H1 (cell line): ENCODE measurements around the gene UBB. TPM values are rescaled to one million over a fixed set of nuclear protein-coding genes. Genes with fewer than 3 reads are reported as not detected.

ENCODE experiments used
- CTCF ChIA-PET: fragments of 300-600 bp; sonication (Branson Sonifier 250); formaldehyde crosslinking; loops from one replicate; lab custom pipeline; 2021; ENCODE audit not compliant: partially characterized antibody; lab: Charles Lee
- POLR2A ChIA-PET: fragments of 300-600 bp; sonication (Branson Sonifier 250); formaldehyde crosslinking; loops from one replicate; lab custom pipeline; 2021; ENCODE audit warnings: inconsistent platforms; ENCODE audit not compliant: partially characterized antibody; lab: Charles Lee
- DNase-seq, 2 experiments: peaks; one replicate each; pipeline versions ENCODE4 v3.0.0 to v3.0.0-alpha.2; 2010 to 2022; ENCODE audit warnings: low spot score in 2 of 2, low read depth in 1 of 2, mixed read lengths in 1 of 2
- FAIRE-seq: peaks from 2 replicates; lab custom pipeline; 2011; peaks lifted over from hg19 to GRCh38; lab: Jason Lieb, UNC
- H2AFZ ChIP-seq: 2 replicates; pipeline ENCODE4 v1.8.1; 2012; ENCODE audit warnings: low read length, inconsistent platforms
- H2AK5ac ChIP-seq: 2 replicates; pipeline ENCODE4 v1.6.1; 2013; ENCODE audit warnings: low read depth, low read length
- H2BK120ac ChIP-seq: replicated peaks from 2 replicates; pipeline ENCODE3; 2013; ENCODE audit warnings: low read depth, low read length, inconsistent platforms
- H2BK12ac ChIP-seq: 2 replicates; pipeline ENCODE4 v1.6.1; 2013; ENCODE audit warnings: low read depth, low read length
- H2BK15ac ChIP-seq: 2 replicates; pipeline ENCODE4 v1.6.1; 2013; ENCODE audit warnings: low read length
- H2BK20ac ChIP-seq: 2 replicates; pipeline ENCODE4 v1.6.1; 2013; ENCODE audit warnings: low read length
- H2BK5ac ChIP-seq: 2 replicates; pipeline ENCODE4 v1.6.1; 2013; ENCODE audit warnings: low read depth, low read length
- H3K14ac ChIP-seq: 2 replicates; pipeline ENCODE4 v1.6.1; 2013; ENCODE audit warnings: inconsistent platforms; ENCODE audit not compliant: insufficient read length
- H3K18ac ChIP-seq: 2 replicates; pipeline ENCODE4 v1.6.1; 2013; ENCODE audit warnings: low read length; ENCODE audit errors: extremely low read depth
- H3K23ac ChIP-seq: 2 replicates; pipeline ENCODE4 v1.6.1; 2013; ENCODE audit warnings: inconsistent platforms; ENCODE audit not compliant: insufficient read length
- H3K23me2 ChIP-seq: 2 replicates; pipeline ENCODE4 v1.6.1; 2013; ENCODE audit warnings: low read depth, low read length
- H3K27ac ChIP-seq: 2 replicates; pipeline ENCODE4 v1.6.1; 2011; ENCODE audit warnings: low read depth, low read length, inconsistent platforms
- H3K27me3 ChIP-seq, 4 experiments: replicated peaks in 1 of 4; 1 replicate in 1 of 4; 2 replicates in 3 of 4; pipeline versions ENCODE4 v1.6.1 to v1.8.1; 2011 to 2013; ENCODE audit warnings: low read length in 3 of 4, mild to moderate bottlenecking in 3 of 4, inconsistent platforms in 2 of 4, mixed read lengths in 2 of 4, moderate library complexity in 1 of 4; ENCODE audit not compliant: control insufficient read depth in 3 of 4, insufficient read depth in 3 of 4; ENCODE audit errors: extremely low read depth in 1 of 4
- H3K36me3 ChIP-seq, 4 experiments: 2 replicates each; pipeline versions ENCODE4 v1.6.1 to v1.8.1; 2011 to 2013; ENCODE audit warnings: mild to moderate bottlenecking in 4 of 4, low read length in 3 of 4, moderate library complexity in 2 of 4, control low read depth in 1 of 4, inconsistent platforms in 1 of 4; ENCODE audit not compliant: insufficient read depth in 4 of 4, control insufficient read depth in 2 of 4
- H3K4ac ChIP-seq: replicated peaks from 2 replicates; pipeline ENCODE3; 2013; ENCODE audit warnings: low read length, low read depth, mixed read lengths, inconsistent platforms; ENCODE audit not compliant: insufficient read length
- H3K4me1 ChIP-seq, 4 experiments: replicated peaks in 1 of 4; 1 replicate in 1 of 4; 2 replicates in 3 of 4; pipeline versions ENCODE4 v1.6.1 to v1.8.1; 2011 to 2013; ENCODE audit warnings: low read length in 3 of 4, inconsistent platforms in 2 of 4, mixed read lengths in 1 of 4; ENCODE audit not compliant: insufficient read depth in 4 of 4, control insufficient read depth in 3 of 4
- H3K4me2 ChIP-seq, 2 experiments: 2 replicates each; pipeline versions ENCODE4 v1.6.1 to v1.8.1; 2011 to 2013; ENCODE audit warnings: low read depth in 2 of 2, low read length in 2 of 2, control low read depth in 1 of 2, inconsistent platforms in 1 of 2, mild to moderate bottlenecking in 1 of 2; ENCODE audit not compliant: insufficient read depth in 1 of 2
- H3K4me3 ChIP-seq, 4 experiments: fragments of 200-600, 300-600 bp in 1 of 4; sonication (generic), shearing (Covaris generic), sonication (Bioruptor Twin) in 1 of 4; 2 replicates each; pipeline versions ENCODE4 v1.5.1 to v1.8.1; 2011 to 2016; ENCODE audit warnings: low read length in 4 of 4, low read depth in 3 of 4, control low read depth in 2 of 4, inconsistent platforms in 2 of 4, mild to moderate bottlenecking in 2 of 4, mixed read lengths in 1 of 4, moderate library complexity in 1 of 4; ENCODE audit not compliant: insufficient read depth in 2 of 4; ENCODE audit errors: extremely low read depth in 1 of 4
- H3K56ac ChIP-seq: replicated peaks from 2 replicates; pipeline ENCODE3; 2013; ENCODE audit warnings: low read depth, mild to moderate bottlenecking, mixed read lengths, low read length, inconsistent platforms; ENCODE audit not compliant: insufficient read length
- H3K79me1 ChIP-seq: 2 replicates; pipeline ENCODE4 v1.6.1; 2013; ENCODE audit warnings: low read depth, low read length, control low read depth
- H3K79me2 ChIP-seq, 2 experiments: 2 replicates each; pipeline versions ENCODE4 v1.6.1 to v1.8.1; 2012 to 2013; ENCODE audit warnings: low read length in 2 of 2, mild to moderate bottlenecking in 2 of 2, inconsistent platforms in 1 of 2; ENCODE audit not compliant: insufficient read depth in 2 of 2, control insufficient read depth in 1 of 2
- H3K9ac ChIP-seq, 4 experiments: replicated peaks in 1 of 4; 1 replicate in 1 of 4; 2 replicates in 3 of 4; pipeline versions ENCODE4 v1.6.1 to v1.8.1; 2011 to 2013; ENCODE audit warnings: low read depth in 3 of 4, low read length in 3 of 4, control low read depth in 2 of 4, mild to moderate bottlenecking in 2 of 4, moderate library complexity in 2 of 4, inconsistent platforms in 1 of 4; ENCODE audit errors: extremely low read depth in 1 of 4
- H3K9me3 ChIP-seq, 2 experiments: 2 replicates each; pipeline versions ENCODE4 v1.6.1 to v1.8.1; 2012 to 2013; ENCODE audit warnings: mild to moderate bottlenecking in 2 of 2, moderate library complexity in 2 of 2, control low read depth in 1 of 2, inconsistent platforms in 1 of 2, low read depth in 1 of 2, low read length in 1 of 2, mixed read lengths in 1 of 2; ENCODE audit not compliant: insufficient read depth in 2 of 2
- H4K20me1 ChIP-seq, 2 experiments: replicated peaks in 1 of 2; 2 replicates each; pipeline versions ENCODE3 to v1.8.1; 2011 to 2013; ENCODE audit warnings: inconsistent platforms in 2 of 2, low read length in 2 of 2, mild to moderate bottlenecking in 1 of 2; ENCODE audit not compliant: insufficient read depth in 2 of 2, control insufficient read depth in 1 of 2
- H4K5ac ChIP-seq: 2 replicates; pipeline ENCODE4 v1.6.1; 2013; ENCODE audit warnings: low read length, low read depth, mixed read lengths, inconsistent platforms; ENCODE audit not compliant: insufficient read length
- H4K8ac ChIP-seq: 2 replicates; pipeline ENCODE4 v1.8.0; 2013; ENCODE audit warnings: mild to moderate bottlenecking, moderate library complexity, low read length, inconsistent platforms; ENCODE audit not compliant: insufficient read depth; ENCODE audit errors: extremely low read depth
- H4K91ac ChIP-seq: replicated peaks from 2 replicates; pipeline ENCODE3; 2013; ENCODE audit warnings: low read length, mixed read lengths, inconsistent platforms; ENCODE audit not compliant: insufficient read length
- BRCA1 ChIP-seq: IDR thresholded peaks from 2 replicates; pipeline ENCODE4 v1.6.1; 2012; ENCODE audit warnings: low read depth, low read length, improper control_type of control experiment
- MAX ChIP-seq: IDR thresholded peaks from 2 replicates; pipeline ENCODE4 v1.6.1; 2012; ENCODE audit warnings: inconsistent platforms
- POU5F1 ChIP-seq: IDR thresholded peaks from 2 replicates; pipeline ENCODE4 v1.6.1; 2011; ENCODE audit warnings: low read depth, mild to moderate bottlenecking, low read length, moderate library complexity
- RXRA ChIP-seq: IDR thresholded peaks from 2 replicates; pipeline ENCODE4 v1.6.1; 2011; ENCODE audit warnings: low read depth, mild to moderate bottlenecking, low read length, moderate library complexity; ENCODE audit not compliant: insufficient read depth
- SAP30 ChIP-seq: fragments of 300-600 bp; sonication (generic); IDR thresholded peaks from 2 replicates; pipeline ENCODE4 v1.7.1; 2012; ENCODE audit warnings: low read length, moderate library complexity, mild to moderate bottlenecking, inconsistent platforms; ENCODE audit not compliant: insufficient read depth, insufficient replicate concordance
- SIRT6 ChIP-seq: IDR thresholded peaks from one replicate; pipeline ENCODE4 v1.7.1; 2012; ENCODE audit warnings: low read length, inconsistent platforms
- SUZ12 ChIP-seq: fragments of 200-600 bp; sonication (generic); IDR thresholded peaks from 2 replicates; pipeline ENCODE4 v1.6.1; 2012; ENCODE audit warnings: mild to moderate bottlenecking, inconsistent platforms, low read length, moderate library complexity, mixed read lengths
- TAF1 ChIP-seq: IDR thresholded peaks from 2 replicates; pipeline ENCODE4 v1.6.1; 2011; ENCODE audit warnings: mild to moderate bottlenecking, low read depth, low read length
- WGBS, 2 experiments: shearing (Covaris generic) in 1 of 2; methylation state at CpG; one replicate each; pipeline versions ENCODE4 v1.1.6 to v1.1.7; 2013 to 2015; ENCODE audit warnings: low lambda C conversion rate in 2 of 2, mixed read lengths in 2 of 2, inconsistent platforms in 1 of 2, low coverage in 1 of 2, missing lambda C conversion rate in 1 of 2; ENCODE audit not compliant: insufficient replicate concordance in 2 of 2, insufficient coverage in 1 of 2, insufficient read length in 1 of 2; ENCODE audit errors: extremely low coverage in 1 of 2, missing lambda C conversion rate in 1 of 2; 5-methylcytosine and 5-hydroxymethylcytosine counted together
- polyA plus RNA-seq, 7 experiments: library from polyadenylated mRNA; depleted of rRNA in 3 of 7; stranded (reverse) in 5 of 7; unstranded in 2 of 7; fragments of >200 nt in 5 of 7; fragments of 200-250 nt in 2 of 7; gene quantifications; 1 replicate in 5 of 7; 2 replicates in 1 of 7; 4 replicates in 1 of 7; pipeline versions ENCODE4 v1.2.1 to v1.2.3, GENCODE V29; 2011 to 2013; ENCODE audit warnings: missing spikeins in 2 of 7, mixed read lengths in 2 of 7
- total RNA-seq: library from RNA; stranded (reverse); fragmentation: NEBNext Ultra II Directional; extraction: Animal tissue kit (Norgen Biotek cat#: 25700); gene quantifications from 2 replicates; pipeline ENCODE4 v1.2.1, GENCODE V29; 2021
- TF ChIP-seq, protein P1 (sequence below): IDR thresholded peaks from 2 replicates; pipeline ENCODE4 v1.6.1; 2012; ENCODE audit warnings: low read length, inconsistent platforms

UBB gene
- total and polyA plus RNA-seq, 2 of the 8 experiments (the other 6 are each of a cell fraction or from before 2014, with no cell fraction given) = 1,597 to 1,605 TPM

DNA sequence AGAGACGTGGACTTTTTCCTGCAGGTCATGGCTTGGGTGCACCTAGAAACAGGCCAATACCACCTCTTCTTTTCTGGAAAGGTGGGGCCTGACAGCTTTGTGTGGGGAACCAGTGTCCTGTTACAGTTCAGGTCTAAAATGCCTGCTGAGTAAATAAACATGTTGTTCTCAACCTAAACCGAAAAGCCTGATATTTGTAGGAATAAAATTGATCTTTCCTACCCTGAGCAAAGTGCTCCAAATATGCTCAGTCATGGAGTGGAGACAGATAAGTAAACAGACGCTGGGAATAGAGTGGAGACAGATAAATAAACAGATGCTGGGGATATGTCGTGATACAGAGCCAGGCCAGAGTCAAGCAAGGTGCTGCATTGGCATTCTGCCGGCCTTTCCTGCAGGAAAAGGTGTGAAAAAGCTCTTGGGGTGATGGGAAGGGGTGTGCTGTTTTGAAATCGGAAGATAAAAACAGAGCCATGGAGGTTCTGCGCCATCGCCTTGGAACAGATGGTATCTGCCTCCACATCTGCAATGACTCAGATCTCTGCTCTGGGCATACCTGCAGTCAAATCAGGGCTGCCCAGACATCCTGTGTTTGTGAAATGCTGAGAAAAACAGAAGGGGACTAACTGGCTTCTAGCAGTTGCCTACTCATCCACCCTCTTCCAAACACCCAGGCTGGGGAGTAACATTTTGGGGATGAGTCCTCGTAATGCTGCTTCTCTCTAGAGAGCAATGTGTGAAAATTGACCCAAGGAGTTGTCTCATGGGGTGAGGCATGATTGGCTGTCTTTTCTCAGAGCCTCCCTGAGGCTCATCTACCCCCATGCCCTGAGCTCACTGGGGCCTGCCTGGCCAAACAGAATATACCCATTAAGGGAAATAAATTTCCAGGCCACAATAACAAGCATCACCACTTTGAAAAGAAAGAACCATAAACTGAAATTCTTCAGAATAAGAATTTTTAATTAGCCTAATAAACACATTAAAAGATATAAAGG, 17.7 kb downstream of the UBB start:
- Histone ChIP-seq H3K36me3 (no peaks in the 10 kb centered on the region), H3K56ac (no peak overlapping the region), H2AFZ (no peak overlapping the region), H4K5ac (no peak overlapping the region), H3K4me3 (no peak overlapping the region), H2AK5ac (no peak overlapping the region), H3K79me2 (no peaks in the 10 kb centered on the region), H3K27me3 (no peaks in the 10 kb centered on the region), H3K4ac (no peak overlapping the region), H4K20me1 (no peaks in the 10 kb centered on the region), H2BK120ac (no peak overlapping the region), H3K79me1 (no peaks in the 10 kb centered on the region), H2BK20ac (no peak overlapping the region), H2BK5ac (no peak overlapping the region), H3K27ac (no peak overlapping the region; the same call in 1 of the 2 replicates), H2BK15ac (no peak overlapping the region), H3K9ac (no peak overlapping the region; a peak in 1 of 7 replicates), H4K8ac (no peak overlapping the region; the same call in 1 of the 2 replicates), H3K23ac (no peak overlapping the region), H4K91ac (no peak overlapping the region), H3K9me3 (no peaks in the 10 kb centered on the region), H2BK12ac (no peak overlapping the region), H3K18ac (peak overlapping the region; percentile 19), H3K4me1 (peaks cover 0 to 4% (median 3%) of the 10 kb centered on the region in 4 experiments; a peak in 3 of 7 replicates), H3K4me2 (no peak overlapping the region), H3K14ac (no peak overlapping the region), H3K23me2 (no peaks in the 10 kb centered on the region)
- CTCF ChIA-PET = interaction anchor here (0.9 to 1.0 kb wide), 2 partner anchors 19 to 43 kb away, joined by 3 to 4 read pairs; no protein-coding TSS in a partner anchor
- no peak for FAIRE-seq
- POLR2A ChIA-PET = interaction anchor here (1.2 to 2.6 kb wide), 2 partner anchors 8 to 13 kb away, joined by 4 to 7 read pairs; no protein-coding TSS in a partner anchor
- no peak for DNase-seq
- WGBS, 2 experiments = 87% methylated on average over 8 of the region's 9 CpGs; no CpG with 5 or more reads in 1 of the 2 experiments
- no peak for TF ChIP-seq MAX
- no peak for TF ChIP-seq SUZ12
- TF ChIP-seq SAP30 = no peak
- TF ChIP-seq RXRA = no peak
- TF ChIP-seq, protein P1, sequence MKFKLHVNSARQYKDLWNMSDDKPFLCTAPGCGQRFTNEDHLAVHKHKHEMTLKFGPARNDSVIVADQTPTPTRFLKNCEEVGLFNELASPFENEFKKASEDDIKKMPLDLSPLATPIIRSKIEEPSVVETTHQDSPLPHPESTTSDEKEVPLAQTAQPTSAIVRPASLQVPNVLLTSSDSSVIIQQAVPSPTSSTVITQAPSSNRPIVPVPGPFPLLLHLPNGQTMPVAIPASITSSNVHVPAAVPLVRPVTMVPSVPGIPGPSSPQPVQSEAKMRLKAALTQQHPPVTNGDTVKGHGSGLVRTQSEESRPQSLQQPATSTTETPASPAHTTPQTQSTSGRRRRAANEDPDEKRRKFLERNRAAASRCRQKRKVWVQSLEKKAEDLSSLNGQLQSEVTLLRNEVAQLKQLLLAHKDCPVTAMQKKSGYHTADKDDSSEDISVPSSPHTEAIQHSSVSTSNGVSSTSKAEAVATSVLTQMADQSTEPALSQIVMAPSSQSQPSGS = no peak
- no peak for TF ChIP-seq POU5F1
- no peak for TF ChIP-seq BRCA1
- no peak for TF ChIP-seq SIRT6
- TF ChIP-seq TAF1 = no peak
